GM19372 (cell line): Measurements from ENCODE around the gene TLN1.

Experiments
- ATAC-seq: cut with Tn5 transposase; IDR thresholded peaks from one replicate; pipeline ENCODE4 v1.9.1; 2021; ENCODE audit warnings: mild to moderate bottlenecking, low read depth, moderate library complexity; ENCODE audit not compliant: unreplicated experiment

Gene TLN1, protein sequence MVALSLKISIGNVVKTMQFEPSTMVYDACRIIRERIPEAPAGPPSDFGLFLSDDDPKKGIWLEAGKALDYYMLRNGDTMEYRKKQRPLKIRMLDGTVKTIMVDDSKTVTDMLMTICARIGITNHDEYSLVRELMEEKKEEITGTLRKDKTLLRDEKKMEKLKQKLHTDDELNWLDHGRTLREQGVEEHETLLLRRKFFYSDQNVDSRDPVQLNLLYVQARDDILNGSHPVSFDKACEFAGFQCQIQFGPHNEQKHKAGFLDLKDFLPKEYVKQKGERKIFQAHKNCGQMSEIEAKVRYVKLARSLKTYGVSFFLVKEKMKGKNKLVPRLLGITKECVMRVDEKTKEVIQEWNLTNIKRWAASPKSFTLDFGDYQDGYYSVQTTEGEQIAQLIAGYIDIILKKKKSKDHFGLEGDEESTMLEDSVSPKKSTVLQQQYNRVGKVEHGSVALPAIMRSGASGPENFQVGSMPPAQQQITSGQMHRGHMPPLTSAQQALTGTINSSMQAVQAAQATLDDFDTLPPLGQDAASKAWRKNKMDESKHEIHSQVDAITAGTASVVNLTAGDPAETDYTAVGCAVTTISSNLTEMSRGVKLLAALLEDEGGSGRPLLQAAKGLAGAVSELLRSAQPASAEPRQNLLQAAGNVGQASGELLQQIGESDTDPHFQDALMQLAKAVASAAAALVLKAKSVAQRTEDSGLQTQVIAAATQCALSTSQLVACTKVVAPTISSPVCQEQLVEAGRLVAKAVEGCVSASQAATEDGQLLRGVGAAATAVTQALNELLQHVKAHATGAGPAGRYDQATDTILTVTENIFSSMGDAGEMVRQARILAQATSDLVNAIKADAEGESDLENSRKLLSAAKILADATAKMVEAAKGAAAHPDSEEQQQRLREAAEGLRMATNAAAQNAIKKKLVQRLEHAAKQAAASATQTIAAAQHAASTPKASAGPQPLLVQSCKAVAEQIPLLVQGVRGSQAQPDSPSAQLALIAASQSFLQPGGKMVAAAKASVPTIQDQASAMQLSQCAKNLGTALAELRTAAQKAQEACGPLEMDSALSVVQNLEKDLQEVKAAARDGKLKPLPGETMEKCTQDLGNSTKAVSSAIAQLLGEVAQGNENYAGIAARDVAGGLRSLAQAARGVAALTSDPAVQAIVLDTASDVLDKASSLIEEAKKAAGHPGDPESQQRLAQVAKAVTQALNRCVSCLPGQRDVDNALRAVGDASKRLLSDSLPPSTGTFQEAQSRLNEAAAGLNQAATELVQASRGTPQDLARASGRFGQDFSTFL (N-terminal part only)

DNA sequence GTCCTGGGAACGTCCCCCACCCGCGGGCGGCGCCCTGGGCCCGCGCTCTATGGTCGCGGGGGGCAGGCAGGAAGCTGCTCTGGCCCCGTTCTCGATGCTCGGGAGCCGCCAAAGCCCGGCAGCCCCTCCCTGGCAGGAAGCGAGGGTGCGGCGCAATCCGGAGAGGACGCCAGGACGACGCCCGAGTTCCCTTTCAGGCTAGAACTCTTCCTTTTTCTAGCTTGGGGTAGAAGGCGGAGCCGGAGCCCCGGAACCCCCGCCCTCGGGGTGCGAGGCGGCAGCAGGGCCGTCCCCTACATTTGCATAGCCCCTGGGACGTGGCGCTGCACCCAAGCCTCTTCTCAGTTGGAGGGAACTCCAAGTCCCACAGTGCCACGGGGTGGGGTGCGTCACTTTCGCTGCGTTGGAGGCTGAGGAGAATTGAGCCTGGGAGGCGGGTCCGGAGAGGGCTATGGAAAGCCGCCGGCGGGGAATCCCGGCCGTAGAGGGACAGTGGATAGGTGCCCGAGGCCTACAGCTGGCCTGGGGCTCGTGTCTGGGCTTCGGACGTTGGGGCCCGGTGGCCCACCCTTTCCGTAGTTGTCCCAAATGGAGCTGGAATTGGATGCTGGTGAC is at the start of gene TLN1, which contains the start of gene CREB3:
TLN1 (minus strand) TSS at position 11 of the 615 bp plus-strand sequence. CDS start 6,501 bp downstream, outside the sequence.
CREB3 (plus strand) TSS at position 482 of the 615 bp plus-strand sequence; CDS start at position 589, 107 bp downstream.
- peak; percentile 78 for ATAC-seq

- ATAC-seq: no peak
Measured at GRCh38 chr9:35781066-35781465, 49.1 kb upstream of the TLN1 start.

DNA sequence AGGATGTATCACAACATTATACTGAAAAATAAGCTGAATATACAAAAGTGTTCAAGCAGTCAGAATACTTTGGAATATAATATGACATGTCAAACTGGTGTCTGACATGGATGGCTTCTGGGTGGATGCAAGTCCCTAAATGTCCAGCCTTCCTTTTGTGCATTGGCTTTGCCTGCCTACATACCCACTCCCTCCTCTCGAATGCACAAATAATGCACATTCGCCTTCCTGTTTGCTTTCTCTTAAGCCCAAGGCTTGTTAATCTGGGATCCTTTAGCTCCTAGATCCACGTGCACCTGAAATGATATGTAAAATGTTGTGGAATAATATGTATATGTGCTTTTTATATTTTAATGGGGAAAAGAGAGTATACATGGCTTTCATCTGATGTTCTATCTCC is 46.5 kb upstream of the TLN1 start:
- ATAC-seq: no peak

- ATAC-seq: no peak
Measured at GRCh38 chr9:35776018-35776417, 44.0 kb upstream of the TLN1 start.

DNA sequence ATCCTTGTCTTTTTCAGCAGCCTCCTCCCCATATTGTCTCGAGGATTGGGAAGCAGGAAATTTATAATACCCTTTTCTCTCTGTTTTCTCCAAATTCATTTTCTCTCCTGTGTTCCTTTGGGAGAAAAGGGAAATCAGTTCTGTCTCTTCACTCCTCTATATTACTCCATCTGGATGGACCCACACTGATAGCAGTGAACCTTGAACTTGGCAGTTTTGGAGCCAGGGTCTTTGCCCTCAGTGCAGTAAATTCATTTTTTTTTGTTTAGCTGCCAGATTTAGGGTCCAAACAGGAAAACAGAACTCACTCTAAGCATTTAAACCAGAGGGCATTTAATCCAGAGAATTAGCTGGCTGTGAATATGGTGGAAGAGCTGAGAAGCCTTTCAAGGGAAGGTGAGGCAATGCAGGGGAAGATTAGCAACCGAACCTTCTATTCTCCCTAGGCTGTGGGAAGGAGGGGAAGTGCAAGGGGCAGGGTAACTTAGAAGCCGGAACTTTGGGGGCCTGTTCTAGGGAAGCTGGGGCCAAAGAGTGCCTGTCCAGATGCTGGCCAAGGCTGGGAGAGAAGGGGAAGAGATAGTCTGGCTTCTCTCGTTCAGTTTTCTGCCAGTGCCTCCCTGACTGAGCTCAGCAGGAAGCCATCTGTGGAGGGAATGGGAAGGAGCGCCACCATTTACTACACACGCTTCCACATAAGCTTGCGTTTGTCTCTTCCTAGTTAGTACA is 43.1 kb upstream of the TLN1 start:
- no peak for ATAC-seq

- no peak for ATAC-seq
Measured at GRCh38 chr9:35771943-35772342, 39.9 kb upstream of the TLN1 start.

DNA sequence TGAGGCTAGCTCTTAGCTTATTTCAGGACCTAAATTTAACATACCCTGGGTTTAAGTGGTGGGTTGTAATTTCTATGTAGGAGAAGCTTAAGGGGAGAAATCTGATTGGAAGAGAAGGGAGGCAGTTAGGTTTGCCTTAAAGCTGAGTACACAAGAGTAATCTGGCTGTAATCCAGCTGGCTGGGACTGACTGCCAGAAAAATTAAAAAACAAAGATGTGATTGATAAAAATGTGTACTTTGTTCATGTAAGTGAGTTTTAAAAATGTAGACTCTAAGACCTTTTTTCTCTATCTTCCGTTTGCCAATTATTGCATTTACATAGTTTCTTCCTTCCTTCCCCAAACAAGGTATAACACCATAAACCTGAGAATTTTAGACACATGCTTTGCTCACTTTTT is 39.5 kb upstream of the TLN1 start:
- no peak for ATAC-seq

DNA sequence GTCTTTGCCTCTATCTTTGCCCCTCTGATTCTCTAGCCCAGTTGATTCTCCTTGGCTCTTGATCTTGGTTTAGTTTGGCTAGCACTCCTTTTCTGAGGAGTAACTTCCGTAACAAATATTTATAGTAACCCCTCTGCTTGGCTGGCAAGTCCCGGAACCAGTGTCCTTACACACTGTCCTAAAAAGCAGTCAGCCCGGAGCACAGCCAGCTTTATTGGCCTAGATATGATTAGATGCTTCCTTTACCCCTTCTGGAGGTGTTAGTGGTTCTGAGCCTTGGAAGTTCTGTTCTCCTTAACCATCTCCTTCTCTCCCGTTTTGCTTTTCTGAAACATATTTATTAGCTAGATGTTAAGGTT is 39.1 kb upstream of the TLN1 start:
- no peak for ATAC-seq

GRCh38 chr9:35769763-35770162 is 37.8 kb upstream of the TLN1 start:
- ATAC-seq: no peak

DNA sequence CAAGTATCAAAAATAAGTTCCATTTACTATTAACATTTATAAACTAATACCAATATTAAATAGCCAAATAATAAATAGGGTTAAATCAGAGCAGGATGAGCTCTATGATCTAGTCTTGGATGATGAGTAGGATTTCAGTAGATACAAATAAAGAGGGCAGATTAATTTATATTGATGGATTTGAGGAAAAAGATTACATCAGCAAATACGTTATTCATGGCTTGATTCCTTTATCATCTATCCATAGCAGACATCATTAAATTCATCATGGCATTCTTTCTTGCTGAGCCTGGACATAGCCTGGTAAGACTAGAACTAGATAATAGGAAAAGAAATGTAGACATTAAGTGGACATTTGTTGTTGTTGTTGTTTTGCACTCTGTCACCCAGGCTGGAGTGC is 35.5 kb upstream of the TLN1 start:
- no peak for ATAC-seq

DNA sequence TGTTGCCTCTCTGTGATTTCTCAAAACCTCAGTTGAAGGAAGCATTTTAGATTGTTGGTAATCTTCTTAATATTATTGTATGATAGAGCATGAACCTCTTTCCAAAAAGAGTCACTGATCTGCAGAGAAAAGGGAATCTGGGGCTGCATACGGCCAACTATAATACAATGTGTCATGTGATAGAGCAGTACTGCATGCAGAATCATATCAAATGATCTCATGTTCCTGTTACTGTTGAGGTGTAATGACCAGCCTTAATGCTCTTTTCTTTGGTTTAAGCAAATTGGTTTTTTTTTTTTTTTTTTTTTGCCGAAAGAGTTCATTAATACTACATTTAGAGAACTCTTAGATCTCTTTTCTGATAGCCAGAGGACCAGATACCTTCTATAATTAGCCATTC is 35.0 kb upstream of the TLN1 start:
- ATAC-seq: no peak

GRCh38 chr9:35763803-35764202 is 31.8 kb upstream of the TLN1 start:
- ATAC-seq: no peak

DNA sequence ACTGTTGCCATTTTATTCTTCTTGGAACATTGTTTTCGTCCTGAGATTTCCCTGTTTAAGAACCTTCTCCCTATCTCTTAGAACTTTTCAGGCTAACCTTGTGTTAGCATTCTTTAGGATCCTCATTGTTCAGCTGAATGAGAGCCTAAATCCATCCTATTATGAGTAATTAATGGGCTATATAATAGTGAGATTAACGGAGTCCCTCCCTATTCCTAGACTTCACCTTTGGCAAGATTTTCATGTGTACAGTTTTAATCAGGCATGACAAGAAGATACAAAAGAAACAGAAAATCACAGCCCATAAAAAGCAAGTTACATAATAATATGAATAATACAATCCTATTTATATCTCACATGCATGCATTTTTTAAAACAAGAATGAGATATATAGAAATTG is 31.2 kb upstream of the TLN1 start:
- no peak for ATAC-seq

GRCh38 chr9:35760651-35761050 is 28.7 kb upstream of the TLN1 start:
- no peak for ATAC-seq

DNA sequence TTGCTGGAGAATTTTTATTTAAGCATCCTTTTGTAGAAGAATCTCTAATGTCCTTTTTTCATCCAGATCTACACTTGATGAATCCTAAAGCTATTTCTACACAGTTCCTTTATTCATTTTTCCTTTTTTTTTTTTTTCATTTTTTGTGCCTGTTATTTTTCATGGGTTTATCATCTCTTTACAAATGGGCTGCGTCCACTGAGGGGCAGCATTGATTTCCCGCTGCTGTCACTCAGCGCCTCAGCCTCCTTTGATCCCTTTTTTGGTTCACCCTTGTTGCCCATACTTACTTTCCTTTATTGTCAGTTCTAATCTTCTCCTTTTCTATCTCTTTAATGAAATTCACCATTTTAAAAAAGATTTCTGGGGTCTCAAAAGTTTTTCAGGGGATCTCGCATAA is 27.8 kb upstream of the TLN1 start:
- ATAC-seq: no peak

DNA sequence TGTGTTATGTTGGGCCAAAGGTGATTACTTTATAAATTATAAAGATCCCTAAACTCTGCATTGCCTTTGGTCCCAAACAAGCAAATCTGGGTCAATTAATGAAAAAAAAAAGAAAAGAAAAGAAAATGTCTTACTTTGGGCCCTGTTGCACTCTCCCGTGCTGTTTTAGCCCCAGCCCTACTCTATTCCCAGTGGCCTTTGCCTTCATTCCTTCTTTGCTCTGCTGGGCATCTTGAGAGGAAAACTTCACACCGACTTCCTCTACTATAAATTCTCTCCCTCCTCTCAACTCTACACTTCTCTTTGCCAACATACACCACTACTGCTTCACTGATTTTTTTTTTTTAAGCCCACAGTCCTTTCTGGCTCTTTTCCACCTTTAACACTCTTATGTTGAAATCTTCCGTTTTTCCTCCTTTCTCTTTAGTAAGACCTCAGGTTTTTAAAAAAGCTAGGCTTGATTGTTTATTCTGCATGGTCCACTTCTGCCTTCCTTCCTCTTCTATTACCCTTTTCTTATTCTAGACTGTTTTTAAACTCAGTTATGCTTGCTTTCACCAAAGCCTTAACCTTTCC is 26.6 kb upstream of the TLN1 start:
- ATAC-seq: no peak

DNA sequence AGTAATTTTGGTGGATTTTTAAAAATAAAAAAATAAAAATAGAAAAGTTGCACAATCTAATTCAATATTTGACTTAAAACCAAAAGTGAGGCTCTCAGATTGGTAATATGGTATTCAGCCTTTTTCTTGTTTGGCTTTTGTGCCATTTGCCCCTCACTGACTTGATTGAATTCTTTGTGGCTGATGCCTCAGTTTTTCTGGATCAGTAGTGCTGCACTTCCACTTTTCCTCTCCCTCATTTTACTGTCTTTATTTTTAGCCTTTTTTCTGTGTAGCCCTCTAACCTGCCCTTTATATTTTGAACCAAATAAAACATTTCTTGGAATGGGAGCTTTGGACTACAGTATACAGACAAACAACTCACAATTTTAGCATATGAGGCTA is 25.9 kb upstream of the TLN1 start:
- no peak for ATAC-seq

GRCh38 chr9:35757226-35757891 is 25.4 kb upstream of the TLN1 start:
- peak; percentile 37 for ATAC-seq
